ENCODE results near the gene SUZ12.
"Not testable (repeated sequence)": the region's sequence is repeated elsewhere in the genome, so short reads cannot be mapped to it uniquely, and the experiment has no call there.

SUZ12 gene

DNA sequence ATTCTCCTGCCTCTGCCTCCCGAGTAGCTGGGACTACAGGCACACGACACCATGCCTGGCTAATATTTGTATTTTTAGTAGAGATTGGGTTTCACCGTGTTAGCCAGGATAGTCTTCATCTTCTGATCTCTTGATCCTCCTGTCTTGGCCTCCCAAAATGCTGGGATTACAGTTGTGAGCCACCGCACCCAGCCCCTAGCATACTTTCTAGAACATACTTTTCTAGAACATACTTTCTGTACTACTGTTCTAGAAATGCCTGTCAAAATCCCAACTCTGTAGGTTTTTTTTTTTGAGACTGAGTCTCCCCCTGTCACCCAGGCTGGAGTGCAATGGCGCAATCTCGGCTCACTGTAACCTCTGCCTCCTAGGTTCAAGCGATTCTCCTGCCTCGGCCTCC is 27.3 kb downstream of the SUZ12 start:
- not testable (repeated sequence) for DNase-seq

DNA sequence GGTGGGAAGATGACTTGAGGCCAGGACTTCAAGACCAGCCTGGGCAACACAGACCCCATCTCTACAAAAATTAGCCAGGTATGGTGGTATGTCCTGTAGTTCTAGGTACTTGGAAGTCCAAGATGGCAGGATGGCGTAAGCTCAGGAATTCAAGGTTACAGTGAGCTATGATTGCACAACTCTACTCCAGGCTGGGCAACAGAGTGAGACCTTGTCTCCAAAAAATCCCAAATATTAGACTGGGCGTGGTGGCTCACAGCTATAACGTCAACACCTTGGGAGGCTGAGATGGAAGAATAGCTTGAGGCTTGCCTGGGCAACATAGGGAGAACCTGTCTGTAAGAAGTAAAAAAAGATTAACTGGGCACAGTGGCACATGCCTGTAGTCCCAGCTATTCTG is 30.8 kb downstream of the SUZ12 start:
- no peak for DNase-seq

DNA sequence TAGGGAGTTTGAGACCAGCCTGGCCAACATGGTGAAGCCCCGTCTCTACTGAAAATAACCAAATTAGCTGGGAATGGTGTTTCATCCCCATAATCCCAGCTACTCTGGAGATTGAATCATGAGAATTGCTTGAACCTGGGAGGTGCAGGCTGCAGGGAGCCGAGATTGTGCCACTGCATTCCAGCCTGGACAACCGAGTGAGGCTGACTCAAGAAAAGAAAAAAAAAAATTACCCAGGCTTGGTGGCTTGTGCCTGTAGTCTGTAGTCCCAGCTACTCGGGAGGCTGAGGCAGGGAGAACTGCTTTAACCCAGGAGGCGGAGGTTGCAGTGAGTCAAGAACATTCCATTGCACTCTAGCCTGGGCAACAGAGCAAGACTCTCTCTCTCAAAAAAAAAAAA is 33.6 kb downstream of the SUZ12 start:
- DNase-seq = not testable (repeated sequence)

DNA sequence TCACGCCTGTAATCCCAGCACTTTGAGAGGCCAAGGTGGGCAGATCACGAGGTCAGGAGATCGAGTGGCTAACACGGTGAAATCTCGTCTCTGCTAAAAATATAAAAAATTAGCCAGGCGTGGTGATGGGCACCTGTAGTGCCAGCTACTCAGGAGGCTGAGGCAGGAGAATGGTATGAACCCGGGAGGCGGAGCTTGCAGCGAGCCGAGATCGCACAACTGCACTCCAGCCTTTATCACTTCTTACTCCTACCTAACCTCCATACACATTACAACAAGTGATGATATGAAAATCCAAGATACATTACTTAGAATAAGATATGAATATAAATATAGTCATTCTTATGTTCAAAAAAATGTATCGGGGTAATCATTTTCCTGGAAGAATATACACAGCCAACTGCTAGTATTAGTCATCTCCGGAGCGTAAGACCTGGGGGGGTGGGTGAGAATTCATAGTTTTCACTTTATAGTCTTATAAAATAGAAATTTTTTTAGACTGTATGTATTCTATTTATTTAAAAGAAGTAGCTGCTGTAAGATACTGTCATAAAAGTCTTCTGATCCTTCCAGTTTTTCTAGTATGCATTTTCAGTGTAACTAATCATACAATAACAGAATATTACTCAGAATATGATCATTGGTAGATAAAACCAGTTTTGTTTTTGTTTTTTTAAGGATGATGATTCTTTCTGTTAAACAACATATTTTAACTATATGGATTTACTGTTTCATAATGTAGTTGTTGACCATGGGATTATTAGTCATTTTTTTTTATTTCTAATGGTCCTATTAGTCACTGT is 37.7 kb downstream of the SUZ12 start:
- DNase-seq = not testable (repeated sequence)

DNA sequence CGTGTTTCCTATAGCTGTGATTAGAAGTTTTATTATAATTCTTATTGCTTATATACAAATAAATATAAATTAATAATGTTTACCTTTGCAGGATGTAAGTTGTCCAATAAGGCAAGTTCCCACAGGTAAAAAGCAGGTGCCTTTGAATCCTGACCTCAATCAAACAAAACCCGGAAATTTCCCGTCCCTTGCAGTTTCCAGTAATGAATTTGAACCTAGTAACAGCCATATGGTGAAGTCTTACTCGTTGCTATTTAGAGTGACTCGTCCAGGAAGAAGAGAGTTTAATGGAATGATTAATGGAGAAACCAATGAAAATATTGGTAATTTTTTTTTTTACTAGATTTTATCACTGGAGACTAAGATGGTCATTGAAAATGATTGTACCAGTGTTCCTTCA is 38.6 kb downstream of the SUZ12 start:
- DNase-seq = not testable (repeated sequence)

DNA sequence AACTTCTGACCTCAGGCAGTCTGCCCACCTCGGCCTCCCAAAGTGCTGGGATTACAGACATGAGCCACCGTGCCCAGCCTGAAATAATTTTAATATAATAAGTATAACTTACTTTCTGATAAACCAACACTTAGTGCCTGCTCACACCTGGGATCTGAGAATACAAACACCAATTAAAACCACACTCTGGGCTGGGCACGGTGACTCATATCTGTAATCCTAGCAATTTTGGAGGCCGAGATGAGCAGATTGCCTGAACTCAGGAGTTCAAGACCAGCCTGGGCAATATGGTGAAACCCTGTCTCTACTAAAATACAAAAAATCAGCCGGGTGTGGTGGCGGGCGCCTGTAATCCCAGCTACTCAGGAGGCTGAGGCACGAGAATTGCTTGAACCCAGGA is 55.0 kb downstream of the SUZ12 start:
- DNase-seq = not testable (repeated sequence)

DNA sequence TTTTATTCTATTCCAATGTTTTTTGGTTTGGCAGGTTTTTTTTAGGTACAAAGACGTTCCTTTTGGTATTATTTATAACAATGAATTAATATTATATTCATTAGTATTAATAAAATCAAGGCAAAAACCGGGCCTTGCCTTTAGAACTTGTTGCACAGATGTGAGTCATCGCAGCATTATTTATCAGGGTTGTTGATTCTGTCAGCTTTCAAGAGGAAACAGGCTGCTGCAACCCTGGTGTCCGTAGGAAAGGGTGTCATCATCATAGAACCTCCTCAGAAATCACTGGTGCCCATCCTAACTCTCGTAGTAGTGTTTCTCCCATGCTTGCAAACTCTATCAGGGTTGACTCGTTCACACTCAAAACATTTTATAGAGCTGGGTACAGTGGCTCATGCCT is 60.2 kb downstream of the SUZ12 start:
- DNase-seq = no peak

DNA sequence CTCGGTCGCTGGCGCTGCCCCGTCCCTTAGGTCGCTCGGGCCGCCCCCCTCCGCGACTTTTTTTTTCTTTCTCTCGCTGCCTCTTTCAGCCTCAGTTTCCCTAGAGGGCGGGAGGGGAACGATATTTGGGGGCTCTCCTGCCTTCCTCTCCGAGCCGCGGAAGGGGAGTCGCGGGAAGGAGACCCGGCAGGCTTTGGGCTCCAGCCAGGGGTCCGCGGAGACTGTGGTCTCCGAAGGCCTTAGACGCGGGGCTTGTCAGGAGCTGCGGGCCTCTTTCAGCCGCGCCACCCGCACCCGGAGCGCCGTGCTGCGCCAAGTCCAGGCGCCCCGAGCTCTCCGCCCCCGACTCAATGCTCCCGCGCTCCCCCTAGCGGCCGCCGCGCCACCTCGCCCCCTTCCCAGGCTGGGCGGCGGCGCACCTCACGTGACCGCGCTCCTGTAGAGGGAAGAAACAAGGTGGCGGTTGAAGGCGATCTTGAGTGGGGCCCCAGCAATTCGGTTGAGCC is 70.2 kb downstream of the SUZ12 start, which contains the start of gene LRRC37B:
Gene LRRC37B (plus strand): TSS at position 427 of the 506 bp plus-strand sequence. CDS start 14,010 bp downstream, outside the sequence.
- peak; percentile 93 for DNase-seq

DNA sequence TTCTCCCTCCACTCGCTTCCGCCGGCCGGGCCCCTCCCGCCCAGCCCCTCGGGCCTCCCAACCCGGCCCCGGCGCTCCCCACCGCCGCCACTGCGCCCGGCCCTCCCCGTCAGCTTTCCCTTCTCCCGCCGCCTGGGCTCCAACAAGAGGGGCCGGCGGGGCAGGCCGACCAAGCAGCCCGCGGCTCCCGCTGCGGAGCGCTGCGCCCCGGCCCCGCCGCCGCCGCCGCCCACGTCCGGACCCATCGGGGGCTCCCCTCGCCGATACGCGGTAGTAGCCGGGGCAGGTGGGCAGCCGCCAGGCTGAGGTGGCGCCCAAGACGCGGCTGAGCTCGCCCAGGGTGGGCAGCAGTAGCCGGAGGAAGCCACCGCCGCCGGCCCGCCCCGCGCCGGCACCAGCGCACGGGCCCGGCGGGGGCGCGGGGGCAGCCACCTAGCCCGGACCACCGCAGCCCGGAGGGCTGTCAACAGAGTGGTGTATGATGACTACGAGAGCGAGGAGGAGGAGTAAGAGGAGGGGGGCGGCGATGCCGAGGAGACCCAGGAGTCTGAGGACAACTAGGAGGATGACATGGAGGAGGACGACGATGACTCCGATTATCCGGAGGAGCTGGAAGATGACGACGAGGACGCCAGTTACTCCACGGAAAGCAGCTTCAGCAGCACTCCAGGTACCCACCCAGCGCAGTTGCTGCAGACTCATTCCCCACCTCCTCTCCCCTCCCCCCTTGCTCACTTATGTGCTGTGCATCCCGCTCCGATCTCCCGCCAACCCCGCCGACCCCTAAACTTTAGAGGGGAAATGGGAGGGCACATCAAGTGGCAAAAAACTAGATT is 70.9 kb downstream of the SUZ12 start:
- DNase-seq = peak; percentile 60

DNA sequence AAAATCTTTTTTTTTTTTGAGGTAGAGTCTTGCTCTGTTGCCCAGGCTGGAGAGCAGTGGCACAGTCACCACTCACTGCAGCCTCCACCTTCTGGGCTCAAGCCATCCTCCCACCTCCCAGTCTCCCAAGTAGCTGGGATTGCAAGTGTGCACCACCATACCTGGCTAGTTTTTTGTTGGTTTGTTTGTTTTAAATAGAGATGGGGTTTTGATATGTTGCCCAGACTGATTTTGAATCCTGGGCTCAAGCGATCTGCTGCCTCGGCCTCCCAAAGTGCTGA is 72.4 kb downstream of the SUZ12 start:
- no peak for DNase-seq

DNA sequence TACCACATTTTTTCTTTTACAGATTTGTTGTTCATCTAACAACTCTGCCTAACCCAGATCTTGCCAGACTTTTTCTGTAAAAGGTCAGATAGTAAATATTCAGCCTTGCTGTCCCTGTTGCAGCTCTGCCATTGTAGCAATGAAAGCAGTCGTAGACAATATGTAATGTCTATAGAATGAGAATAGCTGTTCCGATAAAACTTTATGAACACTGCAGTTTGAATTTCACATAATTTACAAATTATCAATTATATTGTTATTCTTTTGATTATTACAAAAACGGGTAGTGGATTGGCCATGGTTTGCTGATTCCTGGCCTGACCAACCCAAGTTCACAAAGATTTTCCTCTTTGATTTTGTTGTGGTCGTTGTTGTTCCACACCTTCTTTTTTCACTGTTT is 73.3 kb downstream of the SUZ12 start:
- no peak for DNase-seq

DNA sequence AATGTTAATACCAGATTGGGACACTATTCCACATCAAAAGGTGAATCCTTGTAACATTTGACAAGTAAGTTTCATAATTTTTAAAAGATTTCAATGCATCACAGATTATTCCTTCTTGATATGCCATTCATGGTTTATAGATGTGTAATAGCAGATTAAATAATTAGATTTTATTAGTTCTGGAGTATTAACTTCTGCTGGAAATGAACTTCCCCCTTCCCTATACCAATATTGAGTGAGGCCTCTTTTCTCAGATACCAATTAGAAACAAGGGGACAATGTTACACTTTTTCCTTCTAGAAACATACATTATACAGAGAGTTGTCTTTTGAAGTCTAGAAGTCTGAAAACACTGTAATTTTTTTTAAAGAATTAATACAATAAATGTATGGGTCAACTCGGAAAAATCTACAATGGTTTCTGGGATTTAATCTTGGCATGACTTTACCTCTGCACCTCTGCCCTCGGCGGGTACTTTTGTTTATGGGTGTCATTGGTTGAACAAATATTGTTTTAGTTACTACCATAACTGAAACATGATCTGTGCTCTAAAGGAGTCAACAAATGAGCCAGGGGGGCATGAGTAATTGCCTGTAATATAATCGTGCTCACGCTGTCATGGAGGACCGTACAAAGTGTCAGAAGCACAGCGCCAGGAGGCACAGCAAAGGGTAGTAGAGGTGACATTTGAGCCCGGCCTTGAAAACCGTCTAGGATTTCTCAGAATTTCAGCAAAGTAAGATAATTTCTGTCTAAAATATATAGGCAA is 78.6 kb downstream of the SUZ12 start:
- DNase-seq = no peak

DNA sequence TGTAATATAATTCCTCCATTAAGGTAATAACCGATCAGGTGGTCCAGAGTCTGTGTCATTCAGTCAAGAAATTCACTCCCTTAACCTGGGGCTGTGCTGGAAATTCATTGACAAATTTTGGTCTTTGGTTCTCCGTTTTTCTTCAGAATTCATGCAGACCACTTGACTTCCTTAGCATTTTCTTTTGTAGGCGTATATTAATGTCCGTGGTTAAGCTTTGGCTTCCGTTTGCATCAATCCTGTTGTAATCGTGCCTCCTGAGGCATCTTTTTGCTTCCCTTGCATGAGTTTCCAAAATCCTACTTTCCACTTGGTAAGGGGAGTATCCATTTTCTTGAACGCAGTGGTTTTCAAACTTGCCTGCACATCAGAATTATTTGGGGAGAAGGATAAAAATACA is 79.4 kb downstream of the SUZ12 start:
- DNase-seq = no peak

DNA sequence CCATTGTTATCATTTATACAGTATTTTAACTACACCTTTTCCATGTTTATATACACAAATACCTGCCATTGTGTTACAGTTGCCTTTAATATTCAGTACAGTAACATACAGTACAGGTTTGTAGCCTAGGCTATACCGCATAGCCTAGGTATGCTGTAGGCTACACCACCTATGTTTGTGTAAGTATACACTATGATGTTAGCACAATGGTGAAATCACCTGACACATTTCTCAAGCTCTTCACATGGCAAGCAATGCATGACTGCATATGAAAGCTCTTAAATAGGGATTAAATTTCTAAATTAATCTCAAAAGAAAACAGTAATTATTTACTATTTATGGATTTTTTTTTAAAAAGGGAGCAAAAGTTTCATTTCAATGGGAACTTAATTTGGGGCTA is 82.4 kb downstream of the SUZ12 start:
- no peak for DNase-seq

DNA sequence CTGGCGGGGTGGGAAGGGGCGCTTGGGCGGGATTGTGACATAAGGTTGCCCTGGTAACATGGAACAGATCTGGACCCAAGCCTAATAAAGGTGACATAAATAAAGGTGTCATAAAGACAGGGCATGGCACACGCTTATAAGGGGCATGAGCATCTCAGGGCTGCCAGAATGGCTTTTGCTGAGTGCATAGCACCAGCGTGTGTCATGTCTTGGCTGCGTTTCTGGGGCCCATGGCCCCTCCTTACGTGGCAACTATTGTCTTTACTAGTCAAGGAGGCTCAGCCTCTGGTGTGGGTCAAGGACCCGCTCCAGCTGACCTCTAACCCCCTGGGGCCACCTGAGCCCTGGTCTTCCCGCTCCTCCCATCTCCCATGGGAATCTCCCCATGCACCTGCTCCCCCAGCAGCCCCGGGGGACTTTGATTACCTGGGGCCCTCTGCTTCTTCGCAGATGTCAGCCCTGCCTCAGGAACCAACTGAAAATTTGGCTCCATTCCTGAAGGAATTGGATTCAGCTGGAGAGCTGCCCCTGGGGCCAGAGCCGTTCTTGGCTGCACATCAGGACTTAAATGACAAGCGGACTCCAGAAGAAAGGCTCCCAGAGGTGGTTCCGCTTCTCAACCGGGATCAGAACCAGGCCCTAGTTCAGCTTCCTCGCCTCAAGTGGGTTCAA is 84.3 kb downstream of the SUZ12 start:
- DNase-seq = no peak

DNA sequence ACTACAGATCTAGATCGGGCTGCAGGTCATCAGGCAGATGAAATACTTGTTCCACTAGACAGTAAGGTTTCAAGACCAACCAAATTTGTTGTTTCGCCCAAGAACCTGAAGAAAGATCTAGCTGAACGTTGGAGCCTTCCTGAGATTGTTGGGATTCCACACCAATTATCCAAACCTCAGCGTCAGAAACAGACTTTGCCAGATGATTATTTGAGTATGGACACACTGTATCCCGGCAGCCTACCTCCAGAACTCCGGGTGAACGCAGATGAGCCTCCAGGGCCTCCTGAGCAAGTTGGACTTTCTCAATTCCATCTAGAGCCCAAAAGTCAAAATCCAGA is 84.8 kb downstream of the SUZ12 start:
- no peak for DNase-seq

DNA sequence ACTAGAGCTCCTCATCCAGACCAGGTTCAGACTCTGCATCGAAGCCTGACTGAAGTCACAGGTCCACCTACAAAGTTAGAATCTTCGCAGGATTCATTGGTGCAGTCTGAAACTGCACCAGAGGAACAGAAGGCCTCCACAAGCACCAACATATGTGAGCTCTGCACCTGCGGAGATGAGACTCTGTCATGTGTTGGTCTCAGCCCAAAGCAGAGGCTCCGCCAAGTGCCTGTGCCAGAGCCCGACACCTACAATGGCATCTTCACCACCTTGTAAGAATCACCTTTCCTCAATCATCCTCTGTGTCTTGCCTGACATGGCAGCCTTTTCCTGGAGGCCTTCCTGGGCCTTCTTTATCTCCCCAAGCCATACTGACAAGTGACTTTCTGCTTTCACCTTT is 85.7 kb downstream of the SUZ12 start:
- not testable (repeated sequence) for DNase-seq

DNA sequence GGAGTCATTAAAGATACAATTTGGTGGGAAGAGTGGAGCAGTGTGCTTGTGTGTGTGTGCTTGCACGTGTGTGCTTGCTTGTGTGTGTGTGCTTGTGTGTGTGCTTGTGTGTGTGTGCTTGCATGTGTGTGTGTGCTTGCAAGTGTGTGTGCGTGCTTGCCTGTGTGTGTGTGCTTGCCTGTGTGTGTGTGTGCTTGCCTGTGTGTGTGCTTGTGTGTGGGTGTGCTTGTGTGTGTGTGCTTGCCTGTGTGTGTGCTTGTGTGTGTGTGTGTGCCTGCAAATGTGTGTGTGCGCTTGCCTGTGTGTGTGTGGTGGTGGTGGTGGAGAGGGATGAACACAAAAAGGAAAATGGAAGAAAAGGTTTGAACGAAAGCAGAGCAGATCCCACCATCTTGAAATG is 90.5 kb downstream of the SUZ12 start:
- not testable (repeated sequence) for DNase-seq

DNA sequence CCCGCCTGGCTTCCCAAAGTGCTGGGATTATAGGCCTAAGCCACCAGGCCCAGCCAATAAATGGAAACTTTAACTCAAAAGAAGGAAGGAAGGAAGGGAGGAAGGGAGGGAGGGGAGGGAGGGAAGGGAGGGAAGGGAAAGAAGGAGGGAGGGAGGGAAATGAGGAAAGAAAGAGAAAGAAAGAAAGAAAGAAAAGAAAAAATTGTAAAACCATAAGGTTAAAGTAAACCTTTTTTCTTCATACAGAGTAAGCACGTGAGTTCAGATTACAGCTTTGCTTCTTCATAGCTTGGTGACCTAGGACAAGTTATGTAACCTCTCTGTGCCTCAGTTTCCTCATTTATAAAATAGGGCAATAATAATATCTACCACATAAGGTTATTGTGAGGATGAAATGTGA is 96.4 kb downstream of the SUZ12 start:
- DNase-seq = no peak

DNA sequence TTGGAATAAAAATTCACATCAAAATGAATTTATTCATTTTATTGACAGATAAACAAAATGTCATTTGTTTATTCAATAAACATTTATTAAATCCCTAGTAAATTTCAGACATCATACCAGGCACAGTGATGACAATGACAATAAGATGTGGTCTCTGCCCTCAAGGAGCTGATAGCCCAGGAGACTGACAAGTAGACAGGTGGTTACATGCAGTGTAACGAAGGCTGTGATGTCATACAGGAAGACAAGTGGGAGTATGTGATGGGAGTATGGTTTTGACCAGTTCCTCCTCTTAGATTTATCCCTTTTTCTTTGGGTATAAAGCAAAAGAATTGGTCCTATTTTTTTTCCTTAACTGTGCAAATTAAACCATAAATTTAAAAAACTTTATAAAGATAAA is 97.0 kb downstream of the SUZ12 start:
- not testable (repeated sequence) for DNase-seq

DNA sequence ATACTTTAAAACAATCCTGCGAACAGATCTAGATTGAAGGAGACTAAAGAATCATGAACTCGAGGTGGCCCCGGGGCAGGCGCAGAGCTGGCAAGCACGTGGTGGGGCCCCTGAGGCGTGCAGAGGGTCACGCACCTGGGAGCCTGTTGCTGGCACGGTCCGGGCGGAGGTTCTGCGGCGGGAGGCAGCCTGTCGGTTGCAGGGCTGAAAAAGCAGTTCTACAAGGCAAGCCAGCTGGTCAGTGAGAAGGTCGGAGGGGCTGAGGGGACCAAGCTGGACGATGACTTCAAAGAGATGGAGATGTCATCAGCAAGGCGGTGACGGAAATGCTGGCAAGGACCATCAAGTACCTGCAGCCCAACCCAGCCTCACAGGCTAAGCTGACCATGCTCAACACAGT is 103.4 kb downstream of the SUZ12 start:
- DNase-seq = not testable (repeated sequence)

DNA sequence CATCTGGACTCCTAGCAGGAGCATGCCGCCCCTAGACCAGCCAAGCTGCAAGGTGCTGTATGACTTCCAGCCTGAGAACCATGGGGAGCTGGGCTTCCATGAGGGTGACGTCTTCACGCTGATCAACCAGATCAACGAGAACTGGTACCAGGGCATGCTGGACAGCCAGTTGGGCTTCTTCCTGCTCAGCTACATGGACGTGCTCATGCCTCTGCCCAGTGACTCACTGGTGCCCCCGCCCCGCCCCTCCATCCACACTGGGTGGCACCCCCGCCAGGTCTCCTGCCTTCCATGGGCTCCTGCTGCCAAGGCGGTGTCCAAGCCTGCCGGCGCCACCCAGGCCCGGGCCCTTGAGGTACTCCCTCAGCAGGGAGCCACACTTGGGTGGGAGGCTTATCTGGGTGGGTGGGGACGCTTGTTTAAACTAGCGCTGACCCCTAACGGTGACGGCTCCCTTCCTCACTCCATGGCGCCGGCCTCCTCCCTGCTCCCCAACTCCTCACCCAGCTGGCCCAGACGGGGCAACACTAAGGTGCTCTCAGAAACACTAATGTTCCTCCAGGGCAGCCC is 104.6 kb downstream of the SUZ12 start:
- not testable (repeated sequence) for DNase-seq

Measured in activated CD4-positive, alpha-beta T cell treated with anti-CD3 and anti-CD28 coated beads for 48 hours (primary cell).